HTR-8/SVneo (cell line): ENCODE data around the gene CACNA2D3.
"Not testable (repeated sequence)": the region's sequence is repeated elsewhere in the genome, so short reads cannot be mapped to it uniquely, and the experiment has no call there.

Source experiments
- DNase-seq: peaks from one replicate; pipeline ENCODE4 v3.0.0; 2011; ENCODE audit warnings: low spot score, mixed read lengths; ENCODE audit not compliant: insufficient read length
- FAIRE-seq: peaks from 2 replicates; lab custom pipeline; 2011; peaks lifted over from hg19 to GRCh38; lab: Jason Lieb, UNC

CACNA2D3 gene

DNA sequence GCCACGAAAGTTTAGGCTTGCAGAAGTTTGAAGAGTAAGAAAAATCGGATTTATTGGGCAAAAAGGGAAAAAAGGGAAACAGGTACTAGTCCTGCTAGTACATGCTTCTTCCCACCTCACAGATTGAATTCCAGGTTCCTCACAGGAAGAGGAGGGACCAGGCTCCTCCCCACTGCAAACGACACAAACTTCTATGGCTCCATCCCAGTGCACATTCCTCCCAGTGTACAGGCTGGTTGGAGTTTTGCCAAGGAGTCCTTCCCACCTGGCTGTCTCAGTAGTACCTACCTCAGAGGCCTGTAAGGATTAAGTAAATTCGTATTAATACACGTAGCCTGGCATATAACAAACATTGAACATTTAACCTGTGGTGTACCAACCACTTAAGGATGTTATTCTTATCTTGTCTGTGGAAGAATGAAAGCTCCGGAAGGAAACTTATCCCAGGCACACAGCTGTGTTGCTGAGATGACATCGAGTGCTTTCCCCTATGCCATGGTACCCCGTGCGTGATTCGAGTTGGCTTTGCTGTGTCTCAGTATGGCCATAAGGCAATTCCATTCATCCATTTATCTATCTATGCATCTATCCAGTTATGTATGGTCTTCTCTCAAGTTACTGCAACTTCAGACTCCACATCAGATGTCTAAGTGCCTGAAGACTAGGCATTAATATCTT, 511.2 kb downstream of the CACNA2D3 start:
- no peak for FAIRE-seq
- no peak for DNase-seq

DNA sequence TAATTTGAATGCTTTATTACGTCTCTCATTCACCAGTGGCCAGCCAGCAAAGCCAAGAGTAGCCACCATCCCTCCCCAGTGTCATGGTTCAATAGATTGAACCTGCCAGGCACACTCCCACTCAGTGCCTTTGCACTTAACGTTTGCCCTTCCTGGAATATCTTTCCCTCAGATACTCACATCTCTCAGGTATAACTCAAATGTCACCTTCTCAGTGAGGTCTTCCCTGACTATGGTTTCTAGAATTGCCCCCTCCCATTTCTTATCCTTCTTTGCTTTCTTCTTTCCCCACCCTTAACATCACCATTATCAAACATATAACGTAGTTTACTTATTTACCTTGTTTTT, 511.7 kb downstream of the CACNA2D3 start:
- FAIRE-seq (no peak), DNase-seq (no peak)

DNA sequence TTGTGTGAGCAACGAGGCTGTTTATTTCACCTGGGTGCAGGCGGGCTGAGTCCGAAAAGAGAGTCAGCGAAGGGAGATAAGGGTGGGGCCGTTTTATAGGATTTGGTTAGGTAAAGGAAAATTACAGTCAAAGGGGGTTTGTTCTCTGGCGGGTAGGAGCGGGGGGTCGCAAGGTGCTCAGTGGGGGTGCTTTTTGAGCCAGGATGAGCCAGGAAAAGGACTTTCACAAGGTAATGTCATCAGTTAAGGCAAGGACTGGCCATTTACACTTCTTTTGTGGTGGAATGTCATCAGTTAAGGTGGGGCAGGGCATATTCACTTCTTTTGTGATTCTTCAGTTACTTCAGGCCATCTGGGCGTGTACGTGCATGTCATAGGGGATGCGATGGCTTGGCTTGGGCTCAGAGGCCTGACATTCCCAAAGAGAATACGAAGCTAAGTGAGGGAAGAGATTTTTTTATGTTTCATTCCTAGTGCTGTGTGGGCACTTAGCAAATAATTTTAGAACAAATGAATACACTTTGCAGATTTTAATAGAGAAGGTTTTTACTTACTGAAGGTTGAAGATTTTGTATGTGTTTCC, 517.5 kb downstream of the CACNA2D3 start:
- not testable (repeated sequence) for DNase-seq, FAIRE-seq

DNA sequence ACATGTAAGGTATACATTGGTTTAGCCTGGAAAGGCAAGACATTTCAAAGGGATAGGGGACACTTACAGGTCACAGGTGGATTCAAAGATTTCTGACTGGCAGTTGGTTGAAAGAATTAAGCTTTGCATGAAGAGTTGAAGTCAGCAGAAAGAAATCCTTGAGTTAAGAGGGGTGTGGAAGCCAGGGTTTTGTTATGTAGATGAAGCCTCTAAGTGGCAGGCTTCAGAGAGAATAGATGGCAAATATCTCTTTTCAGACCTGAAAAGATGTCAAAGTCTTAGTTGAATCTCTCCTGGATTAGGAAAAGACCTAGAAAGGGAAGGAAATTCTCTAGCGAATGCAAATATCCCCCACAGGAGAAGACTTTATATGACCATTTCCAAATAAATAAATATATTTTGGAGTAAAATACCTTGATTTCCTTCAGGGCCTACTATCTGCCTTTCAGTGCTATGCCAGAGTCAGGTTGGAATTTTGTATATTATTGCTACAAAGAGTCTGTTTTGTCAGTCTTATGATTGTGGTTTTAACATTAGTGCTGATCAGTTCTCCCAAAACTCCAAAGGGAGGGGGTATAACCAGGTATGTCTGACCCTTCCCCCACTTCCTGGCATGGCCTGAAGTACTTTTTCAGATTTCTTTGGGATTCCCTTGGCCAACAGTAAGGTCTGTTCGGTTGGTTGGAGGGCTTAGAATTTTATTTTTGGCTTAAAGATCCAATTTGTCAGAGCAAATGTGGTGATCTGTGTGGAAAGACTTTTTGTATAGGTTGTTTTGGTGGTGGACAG, 519.1 kb downstream of the CACNA2D3 start:
- FAIRE-seq (no peak), DNase-seq (no peak)

DNA sequence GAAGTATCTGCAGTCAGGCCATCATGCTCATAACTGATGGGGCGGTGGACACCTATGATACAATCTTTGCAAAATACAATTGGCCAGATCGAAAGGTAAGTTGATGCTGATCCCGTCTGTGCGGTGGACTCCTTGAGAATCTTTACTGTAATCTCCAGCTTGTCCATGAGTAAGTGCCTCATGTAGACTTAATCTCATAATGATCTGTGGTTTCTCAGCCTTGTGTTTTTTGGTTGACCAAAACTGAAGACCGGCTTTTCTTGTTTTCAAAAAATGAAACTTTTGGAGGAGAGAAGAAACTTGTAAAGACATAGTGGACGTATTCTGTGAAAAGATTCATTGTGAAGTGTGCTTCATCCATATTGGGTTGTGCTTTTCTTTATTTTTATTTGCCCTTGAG, 519.8 kb downstream of the CACNA2D3 start:
- FAIRE-seq (no peak), DNase-seq (no peak)

DNA sequence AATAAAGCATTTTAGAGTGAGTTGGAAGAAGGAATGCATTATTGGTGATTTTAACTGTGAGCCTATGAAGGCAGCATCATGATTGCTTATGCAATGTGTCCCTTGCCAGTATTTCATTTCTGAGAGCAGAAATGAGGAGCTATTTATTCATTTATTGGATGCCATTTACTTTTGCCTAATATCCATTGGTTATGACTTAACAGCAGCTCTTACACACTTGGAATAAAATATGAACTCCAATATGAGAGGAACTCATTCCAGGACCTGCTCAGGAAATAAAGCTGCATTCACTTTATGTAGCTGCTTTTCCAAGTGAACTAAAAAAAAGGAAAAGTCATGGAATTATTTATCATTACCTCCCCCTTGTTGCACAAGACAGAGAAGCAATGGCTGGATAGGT, 525.4 kb downstream of the CACNA2D3 start:
- no peak for DNase-seq
- FAIRE-seq, result no peak

DNA sequence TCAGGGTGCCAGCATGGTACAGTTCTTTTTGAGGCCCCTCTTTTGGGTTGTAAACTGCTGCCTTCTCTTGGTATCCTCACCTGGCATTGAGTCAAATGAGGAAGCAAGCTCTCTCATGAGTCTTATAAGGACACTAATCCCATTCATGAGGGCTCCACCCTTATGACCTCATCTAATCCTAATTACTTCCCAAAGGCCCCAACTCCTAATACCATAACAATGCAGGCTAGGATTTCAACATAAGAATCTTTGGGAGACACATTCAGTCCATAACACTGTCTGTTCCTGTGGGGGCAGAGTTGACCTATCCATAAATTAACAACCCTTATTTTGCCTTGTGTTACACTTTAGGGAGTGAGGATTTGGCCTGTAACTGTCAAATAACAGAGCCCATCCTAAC, 527.2 kb downstream of the CACNA2D3 start:
- FAIRE-seq, result no peak
- DNase-seq, result no peak

DNA sequence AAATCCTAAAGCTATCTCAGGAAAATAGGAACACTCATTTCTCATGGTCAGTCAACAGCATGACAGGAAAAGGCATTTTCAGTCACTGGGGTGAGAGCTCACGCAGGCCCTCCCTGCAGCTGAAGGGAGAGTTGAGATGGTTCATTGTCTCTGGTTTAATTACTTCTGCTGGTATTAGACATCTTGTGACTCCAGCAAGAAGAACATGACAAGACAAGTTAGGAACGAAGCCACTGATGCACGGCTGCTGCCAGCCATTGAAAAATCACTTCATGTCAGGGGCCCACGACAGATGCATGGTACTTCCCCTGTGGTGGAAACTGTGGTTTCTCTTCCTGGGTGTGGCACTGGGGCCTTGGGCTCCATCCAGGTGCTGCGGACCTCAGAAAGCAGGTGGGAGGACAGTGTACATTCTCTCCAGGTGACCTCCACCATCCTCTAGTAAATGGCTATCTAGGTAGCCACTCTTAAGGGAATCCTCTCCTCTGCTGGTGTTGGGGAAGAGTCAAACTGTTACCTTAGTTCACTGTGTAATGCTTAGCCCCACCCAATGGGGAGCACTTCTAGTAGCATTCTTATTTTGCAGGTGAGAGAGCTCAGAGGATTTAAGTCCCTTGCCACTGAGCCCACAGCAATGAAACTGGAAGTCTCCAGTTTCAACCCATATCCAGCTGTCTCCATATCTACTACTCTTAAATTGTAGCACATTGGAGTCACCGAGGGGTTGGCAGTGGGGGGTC, 531.3 kb downstream of the CACNA2D3 start:
- FAIRE-seq (no peak), DNase-seq (no peak)

DNA sequence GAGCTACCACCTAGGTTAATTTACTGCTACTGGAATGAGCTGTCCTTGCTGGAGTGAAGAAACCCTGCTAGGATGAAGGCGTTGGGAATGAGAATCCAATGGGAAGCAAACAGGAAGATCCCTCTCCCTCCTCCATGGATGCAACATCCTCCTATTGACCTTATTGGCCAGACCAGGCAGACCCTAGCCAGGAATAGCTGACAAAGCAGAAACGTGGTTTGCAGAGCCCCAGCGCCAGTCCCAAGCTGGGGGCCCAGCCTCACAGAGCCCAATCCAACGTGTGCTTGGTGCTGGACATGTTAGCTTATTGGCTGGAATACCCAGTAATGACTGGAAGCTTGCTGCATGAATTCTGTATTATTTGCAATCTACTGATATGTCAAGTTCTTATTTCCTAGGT, 532.4 kb downstream of the CACNA2D3 start:
- no peak for DNase-seq
- FAIRE-seq, result no peak

DNA sequence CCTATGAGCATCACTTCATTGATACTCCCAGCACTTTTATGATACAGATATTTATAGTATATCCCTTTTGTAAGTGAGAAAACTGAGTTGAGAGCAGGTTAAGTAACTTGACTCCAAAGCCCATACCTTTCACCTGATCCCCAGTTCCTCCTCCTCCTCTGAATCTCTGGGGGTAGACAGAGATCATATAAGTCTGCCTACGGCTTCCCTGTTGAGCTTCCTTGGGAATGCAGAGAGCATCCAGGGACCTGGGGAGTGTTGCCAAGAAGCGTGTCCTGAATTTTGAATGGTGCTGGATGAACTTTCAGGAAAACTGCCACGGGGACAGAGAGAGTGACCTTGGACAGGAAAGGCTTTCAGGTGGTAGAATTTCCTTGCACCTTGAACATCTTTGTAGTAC, 537.0 kb downstream of the CACNA2D3 start:
- DNase-seq (no peak), FAIRE-seq (no peak)

DNA sequence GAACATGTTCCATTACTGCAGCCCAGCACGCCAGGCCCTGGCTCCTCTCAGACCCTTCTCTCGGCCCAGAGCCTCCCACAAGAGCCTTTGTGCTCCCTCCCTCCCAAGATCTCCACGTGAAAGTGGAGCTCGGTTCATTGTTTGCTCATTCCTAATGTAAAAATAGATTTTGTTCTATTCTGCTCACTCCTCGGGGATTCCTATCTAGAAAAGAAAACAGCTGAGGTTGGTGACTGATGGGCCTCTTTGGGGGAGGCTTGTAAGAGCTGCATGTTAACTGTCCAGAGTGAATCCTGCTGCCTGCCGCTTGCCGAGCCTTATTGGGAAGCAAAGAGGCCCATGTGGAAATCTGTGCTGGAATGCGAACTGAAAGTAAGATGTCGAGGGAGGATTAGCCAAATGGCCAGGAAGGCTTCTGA, 538.4 kb downstream of the CACNA2D3 start:
- DNase-seq (no peak), FAIRE-seq (no peak)

DNA sequence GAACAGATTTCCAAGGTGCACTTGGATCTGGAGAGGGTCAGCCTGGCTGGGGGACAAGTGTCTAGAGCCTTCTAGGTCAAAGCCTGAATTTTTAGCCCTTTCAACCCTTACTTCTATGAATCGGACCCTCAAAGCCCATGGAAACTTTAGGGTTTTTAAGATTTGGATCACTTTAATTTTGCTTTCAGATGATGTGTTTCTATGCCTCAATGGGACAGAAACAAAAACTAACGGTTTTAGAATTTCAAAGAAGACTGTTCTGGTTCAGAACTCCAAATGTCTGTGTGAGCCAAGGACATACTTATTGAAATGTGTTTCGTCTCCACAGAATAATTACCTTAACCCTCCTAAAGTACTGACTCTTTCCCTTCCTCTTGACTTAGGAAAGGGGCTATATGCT, 538.8 kb downstream of the CACNA2D3 start:
- FAIRE-seq, result no peak
- DNase-seq, result no peak

DNA sequence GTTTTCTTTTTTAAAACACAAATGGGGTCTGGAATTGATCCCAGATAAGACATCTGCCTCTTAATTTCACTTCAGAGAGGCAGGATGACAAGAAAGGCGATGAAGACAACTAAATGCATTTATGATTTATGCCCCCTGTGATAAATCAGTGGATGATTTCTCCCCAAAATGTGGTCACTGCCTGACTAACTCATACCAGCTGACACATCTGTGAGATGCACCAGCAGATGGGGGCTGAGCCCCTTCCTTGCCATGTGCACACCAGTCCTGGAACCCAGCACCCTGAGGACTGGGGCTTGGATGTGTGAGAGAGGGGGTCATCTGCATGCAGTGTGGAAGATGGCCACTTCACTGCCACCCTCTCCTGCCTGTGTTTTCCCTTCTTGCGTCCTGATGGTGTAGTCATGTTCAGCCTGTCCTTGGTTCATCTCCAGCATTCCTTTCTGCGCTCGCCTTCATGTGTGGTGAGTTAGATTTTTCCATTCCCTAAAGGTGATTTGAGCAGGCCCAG, 541.2 kb downstream of the CACNA2D3 start:
- FAIRE-seq (no peak), DNase-seq (no peak)

DNA sequence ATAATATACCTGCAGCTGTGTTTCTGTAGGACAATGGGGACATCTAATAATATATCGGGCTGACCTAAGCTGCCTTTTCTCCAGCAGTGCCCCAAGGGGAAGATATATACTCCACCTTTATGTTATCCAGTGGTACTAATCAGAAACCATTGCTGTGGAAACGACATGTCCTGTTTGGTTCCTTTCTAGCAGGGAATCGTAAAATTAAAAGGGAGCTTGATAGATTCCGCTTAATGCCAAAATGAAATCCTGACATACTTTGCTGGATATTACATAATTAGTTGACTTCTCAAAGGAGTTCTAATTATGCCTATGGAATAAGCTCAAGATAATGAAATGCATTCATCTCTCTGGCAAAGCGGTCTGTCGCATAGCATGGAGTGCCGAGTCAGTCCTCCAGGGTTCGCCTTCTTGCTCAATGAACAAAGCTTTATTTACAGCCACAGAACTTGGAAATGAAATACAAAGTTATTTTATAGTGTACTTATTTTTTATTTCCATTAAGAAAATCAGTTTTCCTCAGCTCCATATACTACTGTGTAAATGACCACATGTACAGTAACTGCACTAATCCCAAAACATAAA, 542.8 kb downstream of the CACNA2D3 start:
- FAIRE-seq (no peak), DNase-seq (no peak)

DNA sequence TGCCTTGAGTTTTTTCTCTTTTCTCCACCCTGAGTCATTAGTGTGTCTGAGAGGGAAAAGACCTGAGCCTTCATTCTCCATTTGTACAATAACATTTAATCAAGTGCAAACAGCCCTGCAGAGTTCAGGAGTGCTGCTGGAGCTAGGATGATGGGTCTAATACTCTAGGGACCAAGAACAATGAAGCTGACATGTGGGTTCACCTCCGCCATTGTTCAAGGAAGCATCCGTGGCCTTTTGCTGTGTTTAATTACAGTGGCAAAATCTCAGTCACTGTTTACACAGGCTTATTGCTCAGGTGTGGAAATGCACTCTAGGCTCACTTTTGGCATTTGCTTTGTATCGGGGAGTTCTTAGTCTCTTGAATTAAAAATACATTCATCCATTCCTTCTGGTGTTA, 545.9 kb downstream of the CACNA2D3 start:
- DNase-seq, result no peak
- FAIRE-seq, result no peak

DNA sequence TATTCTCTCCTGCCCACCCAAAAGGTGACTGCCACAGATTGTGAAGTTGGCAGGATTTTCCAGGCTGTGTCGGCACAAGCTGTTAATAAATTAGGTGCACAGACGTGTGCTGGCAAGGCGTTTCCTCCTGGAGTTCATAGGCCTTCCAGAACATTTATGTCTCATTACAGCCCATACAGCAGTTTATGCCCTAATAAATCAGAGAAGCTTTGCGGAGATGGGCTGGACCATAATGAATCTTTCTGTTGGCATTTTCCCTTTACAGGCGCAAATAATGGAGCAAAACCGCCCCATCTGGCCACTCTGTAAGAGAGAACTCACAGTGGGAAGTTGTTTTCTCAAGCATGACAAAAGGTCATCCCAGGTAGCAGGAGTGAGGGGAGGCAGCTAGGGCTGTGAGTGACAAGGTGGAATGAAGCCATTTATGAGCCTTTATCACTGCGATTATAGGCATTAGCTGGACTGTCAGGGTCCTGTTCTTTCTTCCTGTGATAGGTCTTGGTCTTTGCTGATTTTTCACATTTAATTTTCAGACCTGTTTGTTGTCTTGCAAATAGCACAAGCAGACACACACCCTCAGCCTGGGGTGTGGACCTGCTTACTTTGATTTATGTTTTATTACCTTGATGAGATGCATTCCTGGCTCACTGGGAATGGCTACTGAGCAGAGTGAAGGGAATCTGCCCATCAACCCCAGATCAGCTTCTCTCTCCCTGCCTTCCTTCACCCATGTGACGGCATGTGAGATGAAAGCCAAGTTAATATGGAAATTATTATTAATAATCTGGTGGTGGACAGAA, 548.0 kb downstream of the CACNA2D3 start:
- no peak for DNase-seq
- no peak for FAIRE-seq

DNA sequence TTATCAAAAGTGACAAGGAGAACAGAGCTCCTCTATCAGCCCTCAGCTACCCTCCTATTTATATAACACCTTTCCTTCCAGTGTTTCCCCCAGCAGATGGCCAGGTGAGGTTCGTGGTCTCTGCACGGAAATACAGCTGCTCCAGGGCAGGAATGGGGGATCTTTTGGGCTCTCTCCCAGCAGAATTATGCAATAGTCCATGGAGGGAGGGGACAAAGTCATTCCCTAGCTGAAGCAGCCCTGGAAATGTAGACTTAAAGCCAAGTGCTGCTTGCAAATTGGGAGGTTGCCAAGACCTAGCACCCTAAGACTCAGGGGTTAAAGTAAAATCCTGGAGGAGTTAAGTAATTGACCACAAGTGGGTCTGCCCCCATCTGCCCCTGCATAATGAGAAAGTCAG, 549.2 kb downstream of the CACNA2D3 start:
- FAIRE-seq (no peak), DNase-seq (no peak)

DNA sequence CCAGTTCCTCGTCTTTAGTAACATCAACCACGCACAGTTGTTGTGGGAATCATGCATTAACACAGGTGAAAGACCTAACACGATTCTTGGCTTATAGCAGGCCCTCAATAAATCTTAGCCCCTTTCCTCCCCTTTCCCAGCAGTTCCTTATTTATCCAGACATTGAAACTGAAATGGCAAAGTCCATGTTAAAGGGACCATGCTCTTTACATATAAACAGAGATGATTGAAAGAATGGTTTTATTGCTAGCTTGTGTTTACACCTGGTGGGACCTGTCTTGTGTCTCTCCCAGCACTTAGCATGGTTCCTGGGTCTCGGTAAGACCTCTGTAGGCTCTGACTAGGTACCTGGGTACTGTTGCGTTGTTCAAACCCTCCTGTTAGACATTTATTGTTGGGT, 553.7 kb downstream of the CACNA2D3 start:
- FAIRE-seq (no peak), DNase-seq (no peak)

DNA sequence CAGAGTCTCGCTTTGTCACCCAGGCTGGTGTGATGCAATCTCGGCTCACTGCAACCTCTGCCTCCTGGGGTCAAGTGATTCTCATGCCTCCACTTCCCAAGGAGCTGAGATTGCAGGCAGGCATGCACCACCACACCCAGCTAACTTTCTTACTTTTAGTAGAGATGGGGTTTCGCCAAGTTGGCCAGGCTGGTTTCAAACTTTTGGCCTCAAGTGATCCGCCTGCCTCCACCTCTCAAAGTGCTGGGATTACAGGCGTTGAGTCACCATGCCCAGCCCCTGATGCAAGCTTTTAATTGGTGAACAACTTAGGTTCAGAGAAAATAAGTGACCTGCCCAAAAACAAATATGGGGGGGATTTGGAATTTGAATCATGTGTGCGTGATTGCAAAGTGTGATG, 559.4 kb downstream of the CACNA2D3 start:
- FAIRE-seq (no peak), DNase-seq (no peak)

DNA sequence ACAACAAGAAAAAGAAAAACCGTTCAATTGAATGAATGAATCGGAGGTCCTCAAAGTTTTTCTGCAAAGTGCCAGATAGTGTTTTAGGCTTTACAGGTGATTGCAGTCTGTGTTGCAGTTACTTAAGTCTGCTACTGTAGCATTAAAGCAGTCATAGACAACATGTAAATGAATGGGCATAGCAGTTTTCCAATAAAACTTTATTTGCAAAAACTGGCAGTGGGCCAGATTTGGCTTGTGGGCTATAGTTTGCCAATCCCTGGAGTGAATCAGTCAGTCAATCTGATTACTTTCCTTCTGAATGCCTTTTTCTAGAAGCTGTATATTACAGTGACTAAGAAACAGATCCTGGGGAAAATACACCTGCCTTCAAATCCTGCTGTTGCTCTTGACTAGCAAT, 562.9 kb downstream of the CACNA2D3 start:
- FAIRE-seq (no peak), DNase-seq (no peak)
